ENCODE data around the gene GLUD2.
"Not testable (repeated sequence)": the region's sequence is repeated elsewhere in the genome, so short reads cannot be mapped to it uniquely, and the experiment has no call there.

The GLUD2 gene

GRCh38 chrX:121047441-121048419 lies at the start of gene GLUD2:
Gene GLUD2, plus strand, starts transcription at chrX:121047610. Its CDS starts 75 bp downstream, at chrX:121047685.
- DNase-seq (ENCODE audit: low spot score) = peak; percentile 5

DNA sequence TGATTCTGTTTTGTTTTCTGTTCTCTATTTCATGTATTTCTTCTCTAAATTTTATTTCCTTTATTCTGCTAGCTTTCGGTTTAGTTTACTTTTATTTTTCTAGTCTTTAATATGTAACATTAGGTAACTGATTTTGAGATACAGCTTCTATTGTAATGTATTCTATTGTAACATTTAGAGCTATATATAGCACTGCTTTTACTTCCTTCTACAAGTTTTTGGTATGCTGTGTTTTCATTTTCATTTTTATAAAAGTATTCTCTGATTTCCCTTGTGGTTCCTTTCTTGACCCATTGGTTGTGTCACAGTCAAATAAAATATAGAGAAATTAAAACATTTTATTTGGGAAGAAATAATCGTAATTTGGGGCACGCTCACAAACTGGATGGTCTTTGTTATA lies 48.0 kb upstream of the GLUD2 start:
- DNase-seq (ENCODE audit: low spot score) = no peak

DNA sequence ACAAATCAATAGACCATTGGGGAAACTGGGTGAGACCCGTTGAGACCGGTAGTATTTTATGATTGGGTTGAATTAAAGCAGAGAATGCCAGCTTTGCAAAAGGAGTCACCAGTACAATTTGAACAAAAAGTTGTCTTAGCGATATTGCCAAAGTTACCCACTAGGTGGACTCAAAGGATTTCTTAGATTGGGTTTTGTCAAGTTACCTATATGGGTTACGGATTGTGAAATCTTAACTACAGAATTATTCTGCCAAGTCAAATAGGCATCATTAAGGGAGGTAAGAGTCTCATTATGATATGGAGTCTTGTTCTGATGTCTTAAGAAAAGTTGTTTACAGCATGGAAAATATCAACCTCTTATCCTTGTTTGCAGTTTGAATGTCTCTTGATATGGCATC lies 46.8 kb upstream of the GLUD2 start:
- DNase-seq (ENCODE audit: low spot score) = no peak

DNA sequence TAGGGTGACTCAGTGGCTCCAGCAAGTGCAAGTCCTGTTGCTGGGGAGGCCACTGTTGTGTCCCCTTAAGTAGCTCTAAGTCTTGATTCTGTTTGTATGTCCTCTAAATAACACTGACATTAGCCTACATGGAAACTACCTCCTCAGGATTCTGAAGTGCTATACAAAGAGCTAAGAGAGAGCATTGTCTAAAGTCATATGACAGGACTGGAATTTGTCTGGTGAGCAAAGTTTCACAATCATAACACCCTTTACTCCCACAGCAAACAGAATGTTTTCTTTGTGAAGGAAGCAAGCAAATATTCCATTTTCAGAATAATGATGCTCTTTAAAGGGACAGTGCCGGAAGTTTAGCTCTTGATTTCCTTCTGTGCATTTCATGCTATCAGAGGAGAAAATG lies 38.5 kb upstream of the GLUD2 start:
- DNase-seq (ENCODE audit: low spot score) = no peak

GRCh38 chrX:121009764-121010163 lies 37.6 kb upstream of the GLUD2 start:
- no peak for DNase-seq (ENCODE audit: low spot score)

GRCh38 chrX:121010218-121010617 lies 37.2 kb upstream of the GLUD2 start:
- no peak for DNase-seq (ENCODE audit: low spot score)

DNA sequence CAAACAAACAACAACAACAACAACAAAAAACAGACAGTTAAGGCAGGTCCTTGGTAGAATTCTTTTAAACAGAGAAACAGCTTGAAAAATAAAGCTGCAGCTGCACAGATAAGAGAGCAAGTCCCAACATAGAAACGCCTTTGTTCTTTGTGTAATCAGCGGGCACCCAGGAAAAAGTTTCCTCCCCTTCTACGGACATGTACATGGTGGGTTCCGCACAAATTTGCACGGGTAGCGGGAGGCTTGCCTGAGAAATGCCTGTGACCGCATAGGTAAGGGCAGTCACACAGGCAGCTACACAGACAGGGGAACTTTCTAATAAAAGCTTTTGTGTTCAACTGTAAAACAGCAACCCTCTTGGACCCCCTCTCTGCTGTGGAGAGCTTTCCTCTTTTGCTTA lies 36.2 kb upstream of the GLUD2 start:
- no peak for DNase-seq (ENCODE audit: low spot score)

GRCh38 chrX:121013897-121014455 lies 33.4 kb upstream of the GLUD2 start:
- no peak for DNase-seq (ENCODE audit: low spot score)

- no peak for DNase-seq (ENCODE audit: low spot score)
Measured at GRCh38 chrX:121014826-121015225, 32.6 kb upstream of the GLUD2 start.

DNA sequence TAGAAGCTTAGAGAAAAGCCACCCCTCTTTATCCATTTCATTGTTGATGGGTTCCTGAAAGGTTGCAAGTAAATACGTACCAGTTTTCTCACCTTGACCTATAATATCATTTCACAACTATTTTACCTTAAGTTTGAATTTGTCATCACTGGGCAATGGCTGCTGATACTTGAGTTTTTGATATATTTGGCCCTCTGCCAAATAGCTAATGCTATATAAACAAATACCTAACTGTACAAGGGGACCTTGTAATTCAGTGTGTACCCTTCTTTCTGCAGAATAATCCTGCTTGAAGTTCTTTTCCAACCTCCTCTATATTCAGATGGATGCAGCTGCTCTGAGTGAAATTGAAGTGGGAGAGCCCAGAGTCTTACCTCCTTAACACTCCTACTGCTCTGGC lies 19.0 kb upstream of the GLUD2 start:
- no peak for DNase-seq (ENCODE audit: low spot score)

- DNase-seq (ENCODE audit: low spot score) = no peak
Measured at GRCh38 chrX:121030083-121030482, 17.3 kb upstream of the GLUD2 start.

- no peak for DNase-seq (ENCODE audit: low spot score)
Measured at GRCh38 chrX:121032531-121032930, 14.9 kb upstream of the GLUD2 start.

- no peak for DNase-seq (ENCODE audit: low spot score)
Measured at GRCh38 chrX:121036137-121036536, 11.3 kb upstream of the GLUD2 start.

GRCh38 chrX:121036951-121037350 lies 10.5 kb upstream of the GLUD2 start:
- no peak for DNase-seq (ENCODE audit: low spot score)

GRCh38 chrX:121050781-121051180 lies 3.4 kb downstream of the GLUD2 start:
- no peak for DNase-seq (ENCODE audit: low spot score)

GRCh38 chrX:121052122-121052521 lies 4.7 kb downstream of the GLUD2 start:
- no peak for DNase-seq (ENCODE audit: low spot score)

- no peak for DNase-seq (ENCODE audit: low spot score)
Measured at GRCh38 chrX:121062289-121062688, 14.9 kb downstream of the GLUD2 start.

DNA sequence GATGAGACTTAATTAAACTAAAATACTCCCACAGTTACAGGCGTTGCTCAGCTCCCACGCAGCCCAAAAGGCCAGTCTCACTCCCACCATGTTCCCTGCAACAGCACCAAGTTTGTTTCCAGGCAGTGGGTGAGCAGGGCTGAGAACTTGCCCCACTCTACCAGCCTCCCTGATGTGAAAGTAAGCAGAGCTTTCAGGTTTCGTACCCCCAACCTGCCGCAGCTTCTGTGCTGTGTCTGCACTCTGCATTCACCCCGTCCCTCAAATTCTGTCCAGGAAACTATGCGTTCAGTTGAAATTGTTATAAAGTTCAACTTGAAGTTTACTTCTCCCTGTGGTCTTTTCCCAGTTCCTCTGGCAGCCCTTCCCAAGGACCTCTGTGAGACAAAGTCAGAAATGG lies 17.2 kb downstream of the GLUD2 start:
- DNase-seq (ENCODE audit: low spot score) = no peak

DNA sequence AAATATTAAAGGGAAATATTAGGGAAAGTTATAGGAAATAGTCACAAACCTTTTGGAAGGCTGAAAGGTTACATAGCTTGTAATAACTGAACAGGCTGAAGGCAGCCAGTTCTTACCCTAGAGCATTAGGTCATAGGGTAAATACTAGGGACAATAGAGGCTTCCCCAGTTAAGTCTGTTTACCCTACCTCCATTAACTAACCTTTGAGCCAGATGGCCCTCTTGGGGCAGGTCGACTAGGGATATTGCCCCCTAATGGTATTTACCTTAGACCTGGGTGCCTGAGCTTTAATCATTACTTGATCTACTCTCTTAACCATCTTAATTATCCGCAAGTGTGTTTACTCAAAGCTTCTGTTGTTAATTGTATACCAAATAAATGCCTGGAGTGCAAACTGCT lies 36.8 kb downstream of the GLUD2 start:
- DNase-seq (ENCODE audit: low spot score) = not testable (repeated sequence)

DNA sequence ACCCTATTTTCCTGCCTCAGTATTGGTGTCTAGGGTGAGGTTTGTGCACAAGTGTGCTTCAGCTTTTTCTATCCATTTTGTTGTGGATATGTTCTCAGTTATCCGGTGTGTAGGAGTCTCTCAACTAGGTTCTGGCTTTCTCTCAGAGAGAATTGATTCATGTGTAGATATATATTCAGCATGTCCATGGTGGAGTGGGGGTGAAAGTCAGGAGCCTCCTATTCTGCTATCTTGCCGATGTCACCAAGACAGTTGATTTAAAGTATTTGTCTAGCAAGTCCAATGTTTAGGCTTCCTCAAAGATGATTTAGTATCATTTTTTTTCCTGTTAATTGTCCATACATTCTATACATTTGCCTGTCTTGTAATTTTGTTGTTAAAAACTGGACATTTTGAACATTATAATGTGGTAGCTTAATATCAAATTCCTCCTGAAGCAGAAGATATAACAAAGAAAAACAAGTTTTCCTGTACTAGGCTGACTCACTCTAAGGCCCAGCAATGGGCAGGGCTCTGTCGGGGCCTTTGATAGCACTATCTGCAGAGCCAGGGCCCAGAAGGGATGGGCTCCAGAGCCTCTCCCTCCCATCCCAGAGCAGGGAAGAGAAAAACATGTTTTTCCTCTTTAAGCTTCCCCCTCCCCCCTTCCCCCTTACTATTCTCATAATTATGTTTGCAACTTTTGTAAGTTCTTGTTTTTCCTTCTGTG lies 37.6 kb downstream of the GLUD2 start:
- DNase-seq (ENCODE audit: low spot score) = no peak

DNA sequence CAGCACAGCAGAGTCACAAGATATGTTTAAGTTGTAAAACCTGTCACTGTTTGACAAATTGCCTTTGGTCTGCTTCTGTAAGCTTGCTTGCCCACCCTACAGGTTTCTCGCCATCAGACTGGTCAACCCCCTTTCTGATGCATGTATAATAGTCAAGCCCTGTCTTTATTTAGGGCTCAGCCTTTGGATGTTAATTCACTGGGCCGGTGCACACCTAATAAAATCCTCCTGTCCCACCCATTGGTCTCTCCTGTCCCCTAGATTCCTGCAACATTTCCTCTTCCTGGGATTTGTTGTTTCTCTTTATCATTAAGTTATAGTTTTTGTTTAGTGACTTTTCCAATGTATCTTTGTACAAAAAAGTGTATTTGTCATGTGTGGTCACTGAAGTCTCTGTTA lies 38.2 kb downstream of the GLUD2 start:
- no peak for DNase-seq (ENCODE audit: low spot score)

DNA sequence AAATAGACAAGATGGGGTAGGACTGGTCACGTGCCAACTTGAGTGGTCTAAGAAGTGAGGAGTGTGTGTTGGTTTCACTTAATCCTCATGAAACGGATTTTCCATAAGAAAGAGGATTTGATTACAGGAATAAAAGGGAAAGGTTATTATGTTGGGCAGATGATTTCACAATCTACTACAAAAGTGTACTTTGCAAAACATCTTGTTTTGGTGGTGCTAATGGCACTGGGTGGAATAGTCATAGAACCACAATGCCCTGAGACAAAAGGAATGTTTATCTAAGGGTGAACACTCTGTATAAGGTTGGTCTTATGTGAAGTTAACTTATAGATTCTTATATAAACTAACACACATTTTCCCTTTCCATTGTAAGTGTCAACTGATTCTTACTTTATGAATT lies 45.6 kb downstream of the GLUD2 start:
- DNase-seq (ENCODE audit: low spot score) = no peak
